ENCODE data around the gene FBL.
"Not testable (repeated sequence)": the region's sequence is repeated elsewhere in the genome, so short reads cannot be mapped to it uniquely, and the experiment has no call there.

The FBL gene

GRCh38 chr19:39890755-39891551, 44.8 kb upstream of the FBL start:
- no peaks in the 10 kb centered on the region for H4K20me1 ChIP-seq (ENCODE audit: insufficient read depth, low read length)
- H3K27ac ChIP-seq (ENCODE audit: low read length), result no peak overlapping the region

GRCh38 chr19:39889872-39890754, 43.9 kb upstream of the FBL start:
- H3F3A ChIP-seq (ENCODE audit: insufficient read depth, low read length); H3K36me3 ChIP-seq (replicated peaks; ENCODE audit: insufficient read depth, low read length); H3K9ac ChIP-seq (ENCODE audit: low read length); DNase-seq; H3K4me3 ChIP-seq (ENCODE audit: low read length); H3K27ac ChIP-seq (ENCODE audit: low read length); H2AFZ ChIP-seq (ENCODE audit: low read length); H3K79me2 ChIP-seq (ENCODE audit: low read length); H3K9me3 ChIP-seq (replicated peaks; ENCODE audit: insufficient read depth, low read length); H3K27me3 ChIP-seq (replicated peaks; ENCODE audit: insufficient read depth, low read length); H4K20me1 ChIP-seq (ENCODE audit: insufficient read depth, low read length); H3K4me2 ChIP-seq (ENCODE audit: low read depth, low read length); H3K4me1 ChIP-seq (ENCODE audit: low read length); H3K9me2 ChIP-seq (replicated peaks; ENCODE audit: insufficient read depth, low read length): not testable (repeated sequence)

More at GRCh38 chr19:39890755-39891551, 44.8 kb upstream of the FBL start:
- H3K27me3 ChIP-seq (replicated peaks; ENCODE audit: insufficient read depth, low read length), result no peaks in the 10 kb centered on the region
- no peaks in the 10 kb centered on the region for H3K9me3 ChIP-seq (replicated peaks; ENCODE audit: insufficient read depth, low read length)
- H3K36me3 ChIP-seq (replicated peaks; ENCODE audit: insufficient read depth, low read length), result no peaks in the 10 kb centered on the region
- H3K4me1 ChIP-seq (ENCODE audit: low read length), result no peaks in the 10 kb centered on the region
- no peak overlapping the region for H3K4me3 ChIP-seq (ENCODE audit: low read length)
- H2AFZ ChIP-seq (ENCODE audit: low read length), result no peak overlapping the region
- no peak overlapping the region for H3K9ac ChIP-seq (ENCODE audit: low read length)
- no peak for DNase-seq
- H3K9me2 ChIP-seq (replicated peaks; ENCODE audit: insufficient read depth, low read length), result no peaks in the 10 kb centered on the region
- H3K4me2 ChIP-seq (ENCODE audit: low read depth, low read length), result no peak overlapping the region
- no peaks in the 10 kb centered on the region for H3F3A ChIP-seq (ENCODE audit: insufficient read depth, low read length)
- no peak for TF ChIP-seq EZH2phosphoT487 (IDR thresholded peaks at IDR 0.05; ENCODE audit: low read length)
- H3K79me2 ChIP-seq (ENCODE audit: low read length), result no peaks in the 10 kb centered on the region

GRCh38 chr19:39887456-39887951, 41.3 kb upstream of the FBL start:
- DNase-seq; H3F3A ChIP-seq (ENCODE audit: insufficient read depth, low read length); H3K9me3 ChIP-seq (replicated peaks; ENCODE audit: insufficient read depth, low read length); H3K4me3 ChIP-seq (ENCODE audit: low read length); H2AFZ ChIP-seq (ENCODE audit: low read length); H4K20me1 ChIP-seq (ENCODE audit: insufficient read depth, low read length); H3K9me2 ChIP-seq (replicated peaks; ENCODE audit: insufficient read depth, low read length); H3K36me3 ChIP-seq (replicated peaks; ENCODE audit: insufficient read depth, low read length); H3K79me2 ChIP-seq (ENCODE audit: low read length); H3K27ac ChIP-seq (ENCODE audit: low read length); H3K9ac ChIP-seq (ENCODE audit: low read length); H3K4me2 ChIP-seq (ENCODE audit: low read depth, low read length); H3K27me3 ChIP-seq (replicated peaks; ENCODE audit: insufficient read depth, low read length); H3K4me1 ChIP-seq (ENCODE audit: low read length): not testable (repeated sequence)

- H4K20me1 ChIP-seq (ENCODE audit: insufficient read depth, low read length); H3F3A ChIP-seq (ENCODE audit: insufficient read depth, low read length); H2AFZ ChIP-seq (ENCODE audit: low read length); H3K9me3 ChIP-seq (replicated peaks; ENCODE audit: insufficient read depth, low read length); H3K4me1 ChIP-seq (ENCODE audit: low read length); H3K27me3 ChIP-seq (replicated peaks; ENCODE audit: insufficient read depth, low read length); H3K9me2 ChIP-seq (replicated peaks; ENCODE audit: insufficient read depth, low read length); H3K27ac ChIP-seq (ENCODE audit: low read length); H3K4me2 ChIP-seq (ENCODE audit: low read depth, low read length); H3K9ac ChIP-seq (ENCODE audit: low read length); DNase-seq; H3K4me3 ChIP-seq (ENCODE audit: low read length); H3K79me2 ChIP-seq (ENCODE audit: low read length); H3K36me3 ChIP-seq (replicated peaks; ENCODE audit: insufficient read depth, low read length): not testable (repeated sequence)
Observed at GRCh38 chr19:39885821-39886554, 39.8 kb upstream of the FBL start.

- H3K9me2 ChIP-seq (replicated peaks; ENCODE audit: insufficient read depth, low read length); DNase-seq; H3K9ac ChIP-seq (ENCODE audit: low read length); H3K4me3 ChIP-seq (ENCODE audit: low read length); H3K9me3 ChIP-seq (replicated peaks; ENCODE audit: insufficient read depth, low read length); H3F3A ChIP-seq (ENCODE audit: insufficient read depth, low read length); H4K20me1 ChIP-seq (ENCODE audit: insufficient read depth, low read length); H3K27ac ChIP-seq (ENCODE audit: low read length); H3K36me3 ChIP-seq (replicated peaks; ENCODE audit: insufficient read depth, low read length); H3K79me2 ChIP-seq (ENCODE audit: low read length); H3K4me2 ChIP-seq (ENCODE audit: low read depth, low read length); H3K4me1 ChIP-seq (ENCODE audit: low read length); H3K27me3 ChIP-seq (replicated peaks; ENCODE audit: insufficient read depth, low read length); H2AFZ ChIP-seq (ENCODE audit: low read length): not testable (repeated sequence)
Observed at GRCh38 chr19:39884721-39885120, 38.5 kb upstream of the FBL start.

GRCh38 chr19:39882645-39883044, 36.5 kb upstream of the FBL start:
- H3K4me1 ChIP-seq (ENCODE audit: low read length); H3K27ac ChIP-seq (ENCODE audit: low read length); H3K27me3 ChIP-seq (replicated peaks; ENCODE audit: insufficient read depth, low read length); H3K4me2 ChIP-seq (ENCODE audit: low read depth, low read length); H3K4me3 ChIP-seq (ENCODE audit: low read length); H3K9me3 ChIP-seq (replicated peaks; ENCODE audit: insufficient read depth, low read length); H3K9me2 ChIP-seq (replicated peaks; ENCODE audit: insufficient read depth, low read length); DNase-seq; H3K79me2 ChIP-seq (ENCODE audit: low read length); H3K9ac ChIP-seq (ENCODE audit: low read length); H2AFZ ChIP-seq (ENCODE audit: low read length); H3F3A ChIP-seq (ENCODE audit: insufficient read depth, low read length); H3K36me3 ChIP-seq (replicated peaks; ENCODE audit: insufficient read depth, low read length); H4K20me1 ChIP-seq (ENCODE audit: insufficient read depth, low read length): not testable (repeated sequence)

Data from MM.1S (cell line).